ENCODE measurements around the gene PROSER3.
A peak's percentile ranks its signal among the peaks of the same experiment; 100 is the strongest.

The PROSER3 gene

DNA sequence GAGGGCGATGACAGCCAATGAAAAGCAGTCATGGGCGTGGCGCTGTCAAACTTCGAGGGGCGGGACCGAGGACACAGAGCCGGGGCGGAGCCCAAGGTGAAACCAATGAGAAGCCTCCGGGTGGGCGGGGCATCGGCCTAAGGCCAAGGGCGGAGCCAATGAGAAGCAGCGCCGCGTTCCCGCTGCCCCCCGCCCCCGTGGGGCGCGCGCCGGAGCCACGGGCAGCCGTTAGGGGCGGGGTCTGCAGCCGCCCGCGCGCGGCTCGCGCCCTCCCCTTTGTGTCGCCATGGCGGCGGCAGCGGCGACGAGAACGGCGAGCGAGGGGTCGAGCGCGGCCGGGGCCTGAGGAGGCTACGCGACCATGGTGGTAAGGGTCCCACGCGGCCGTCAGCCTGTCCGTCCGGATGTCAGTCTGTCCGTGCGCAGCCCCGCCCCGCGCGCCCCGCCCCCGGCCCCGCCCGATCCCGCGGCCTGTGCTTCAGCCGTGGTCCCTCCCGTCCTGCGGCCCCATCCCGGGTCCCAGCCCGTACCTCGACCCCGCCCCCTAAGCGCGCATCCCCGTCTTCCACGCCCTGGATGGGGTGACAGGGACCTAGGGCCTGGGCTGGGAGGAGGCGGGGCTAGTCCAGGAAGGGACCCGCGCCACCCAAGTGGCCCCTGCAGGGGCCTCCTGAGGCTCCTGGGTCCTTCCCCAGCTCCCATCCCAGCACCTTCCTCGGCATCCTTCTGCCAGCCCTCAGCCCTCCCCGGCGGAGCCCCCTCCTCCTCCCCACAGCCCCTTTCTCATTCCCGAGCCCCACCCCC, 17.5 kb downstream of the PROSER3 start, which contains the start of gene ARHGAP33:
Gene ARHGAP33, plus strand, starts transcription at position 267 of the 804 bp plus-strand sequence. Its CDS starts 95 bp downstream, at position 362.
- peak; percentile 98 to 100 (median 99) for DNase-seq (ENCODE audit: low read depth in 3 of 3)

DNA sequence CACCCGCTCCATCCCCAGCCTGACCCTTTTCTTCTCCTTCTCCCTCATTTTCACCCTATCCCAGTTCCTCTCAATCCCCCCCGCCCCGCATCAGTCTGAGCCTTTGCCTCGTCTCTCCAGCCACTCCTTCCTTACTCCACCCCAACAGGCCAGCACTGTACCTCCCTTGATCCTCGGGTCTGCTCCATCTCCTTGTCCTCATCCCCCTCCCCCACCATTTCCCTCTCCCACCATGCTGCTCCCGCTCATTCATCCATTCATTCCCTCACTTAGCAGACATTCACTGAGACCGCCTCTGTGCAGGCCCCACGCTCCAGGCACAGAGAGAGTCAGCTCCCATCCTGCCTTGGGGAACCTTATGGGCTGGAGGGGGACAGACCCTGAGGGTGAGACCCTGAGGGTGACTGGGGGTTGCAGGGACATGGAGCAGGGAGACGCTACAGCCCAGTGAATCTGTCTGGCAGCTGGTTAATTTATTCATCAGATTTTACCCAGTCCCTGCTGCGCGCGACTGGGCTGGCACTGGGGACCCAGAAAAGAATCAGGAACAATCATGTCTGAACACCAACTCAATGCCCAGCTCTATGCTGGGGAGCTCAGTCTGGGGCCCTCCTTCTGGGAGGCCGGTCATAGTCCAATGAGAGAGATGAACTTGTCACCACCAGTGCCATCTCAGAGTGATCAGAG, 18.3 kb downstream of the PROSER3 start:
- DNase-seq (ENCODE audit: low read depth in 3 of 3) = no peak

DNA sequence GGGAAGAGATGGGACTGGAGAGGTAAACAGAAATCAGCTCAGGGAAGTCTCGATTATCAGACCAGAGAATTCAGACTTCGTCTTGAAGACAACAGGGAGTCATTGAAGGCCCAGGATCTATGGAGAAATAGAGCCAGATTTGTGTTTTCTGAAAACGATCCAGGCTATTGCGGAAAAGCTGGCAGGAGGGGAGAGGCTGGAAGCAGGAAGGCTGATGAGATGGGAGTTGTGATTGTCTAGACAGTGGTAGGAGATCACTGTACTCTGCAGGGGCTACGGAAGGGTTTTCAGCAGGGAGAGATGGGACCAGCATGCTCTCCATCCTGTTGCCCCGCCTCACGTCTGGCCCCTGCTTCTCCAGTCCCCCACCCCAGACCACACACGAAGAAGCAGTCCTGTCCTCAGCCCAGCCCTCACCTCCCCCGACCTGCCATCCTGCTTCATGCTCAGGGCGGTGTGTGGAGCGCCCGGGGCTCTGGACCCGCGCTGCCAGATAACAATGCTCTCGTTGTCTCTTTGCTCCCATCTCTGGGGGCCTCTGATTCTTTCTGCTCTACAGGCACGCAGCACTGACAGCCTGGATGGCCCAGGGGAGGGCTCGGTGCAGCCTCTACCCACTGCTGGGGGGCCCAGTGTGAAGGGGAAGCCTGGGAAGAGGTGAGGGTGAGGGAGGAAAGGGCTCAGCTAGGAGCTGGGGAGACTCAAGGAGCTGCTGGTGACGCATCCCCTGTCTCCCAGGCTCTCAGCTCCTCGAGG, 19.3 kb downstream of the PROSER3 start:
- DNase-seq (ENCODE audit: low read depth in 3 of 3) = no peak

DNA sequence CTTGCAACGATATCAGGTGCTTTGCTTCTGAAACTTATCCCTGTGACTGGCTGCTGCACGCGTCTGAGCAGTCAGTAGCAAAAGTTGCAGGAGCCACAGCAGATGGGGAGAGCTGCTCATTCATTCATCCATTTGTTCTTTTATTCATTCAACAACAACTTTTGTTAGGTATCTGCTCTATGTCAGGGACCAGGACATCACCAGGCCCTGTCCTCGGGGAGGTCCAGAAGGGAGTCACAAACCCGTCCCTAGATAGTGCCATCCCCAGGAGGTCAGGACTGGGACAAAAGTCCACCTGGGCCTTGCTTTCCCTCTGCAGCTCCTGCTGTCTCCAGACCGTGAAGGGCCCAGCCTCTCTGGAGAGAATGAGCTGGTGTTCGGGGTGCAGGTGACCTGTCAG, 20.0 kb downstream of the PROSER3 start:
- no peak for DNase-seq (ENCODE audit: low read depth in 3 of 3)

DNA sequence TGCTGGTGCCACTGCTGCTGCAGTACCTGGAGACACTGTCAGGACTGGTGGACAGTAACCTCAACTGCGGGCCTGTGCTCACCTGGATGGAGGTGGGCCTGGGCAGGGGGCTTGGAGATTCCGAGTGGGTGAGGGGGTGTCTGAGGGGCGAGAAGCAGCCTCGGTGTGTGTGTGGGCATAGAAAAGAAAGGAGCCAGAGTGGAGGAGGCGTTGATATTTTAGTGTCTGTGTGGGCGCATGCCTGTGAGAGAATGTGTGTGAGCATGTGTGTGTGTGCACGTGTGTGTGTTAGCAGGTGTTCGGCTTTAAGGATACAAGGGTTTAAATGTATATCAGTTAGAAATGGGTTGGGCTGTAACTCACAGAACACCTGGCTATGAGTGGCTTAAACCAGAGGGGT, 21.1 kb downstream of the PROSER3 start:
- DNase-seq (ENCODE audit: low read depth in 3 of 3) = no peak

GRCh38 chr19:35780058-35780457, 22.1 kb downstream of the PROSER3 start:
- DNase-seq (ENCODE audit: low read depth in 3 of 3) = no peak

DNA sequence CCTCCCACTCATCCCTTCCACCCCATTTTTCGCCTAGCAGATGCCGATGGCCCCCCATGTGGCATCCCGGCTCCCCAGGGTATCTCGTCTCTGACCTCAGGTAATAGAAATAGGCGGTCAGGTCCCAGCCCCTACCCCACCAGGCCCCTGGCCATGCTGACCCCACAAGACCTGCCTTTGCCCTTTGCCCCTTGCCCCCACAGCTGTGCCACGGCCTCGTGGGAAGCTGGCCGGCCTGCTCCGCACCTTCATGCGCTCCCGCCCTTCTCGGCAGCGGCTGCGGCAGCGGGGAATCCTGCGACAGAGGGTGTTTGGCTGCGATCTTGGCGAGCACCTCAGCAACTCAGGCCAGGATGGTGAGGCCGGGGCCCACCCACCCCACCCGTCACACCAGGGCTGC, 22.7 kb downstream of the PROSER3 start:
- DNase-seq (ENCODE audit: low read depth in 3 of 3) = no peak

DNA sequence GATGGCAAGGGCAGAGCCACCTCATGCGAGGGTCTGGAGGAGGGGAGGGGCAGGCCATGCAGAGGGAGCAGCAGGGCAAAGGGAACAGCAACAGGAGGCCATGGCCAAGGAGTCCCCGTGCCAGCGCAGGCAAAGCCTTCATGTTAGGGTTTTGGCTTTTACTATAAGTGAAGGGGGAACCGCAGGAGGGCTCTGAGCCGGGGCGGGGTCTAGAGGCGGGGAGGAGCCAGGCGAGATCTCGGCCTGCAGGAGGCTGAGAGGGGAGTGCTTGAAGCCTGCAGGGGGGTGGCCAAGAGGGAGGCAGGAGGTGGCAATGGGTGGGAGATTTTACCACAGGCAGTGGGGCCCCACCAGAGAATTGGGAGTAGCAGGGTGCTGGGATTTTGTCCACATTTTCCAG, 23.7 kb downstream of the PROSER3 start:
- no peak for DNase-seq (ENCODE audit: low read depth in 3 of 3)

- no peak for DNase-seq (ENCODE audit: low read depth in 3 of 3)
Observed at GRCh38 chr19:35782589-35782988, 24.6 kb downstream of the PROSER3 start.

- no peak for DNase-seq (ENCODE audit: low read depth in 3 of 3)
Observed at GRCh38 chr19:35783469-35784434, 25.8 kb downstream of the PROSER3 start.

- no peak for DNase-seq (ENCODE audit: low read depth in 3 of 3)
Observed at GRCh38 chr19:35784503-35785338, 26.7 kb downstream of the PROSER3 start.

DNA sequence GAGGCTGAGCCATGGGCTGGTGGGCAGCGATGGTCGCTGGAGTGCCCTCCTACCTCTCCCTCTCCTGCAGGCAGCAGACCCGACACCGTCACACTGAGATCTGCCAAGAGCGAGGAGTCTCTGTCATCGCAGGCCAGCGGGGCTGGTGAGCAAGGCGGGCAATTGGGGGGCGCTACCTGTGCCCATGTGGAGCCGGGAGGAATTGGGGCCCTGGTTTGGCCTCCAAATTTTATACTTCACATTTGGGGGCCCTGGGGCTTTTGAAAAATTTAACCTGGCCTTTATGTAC, 27.3 kb downstream of the PROSER3 start:
- DNase-seq (ENCODE audit: low read depth in 3 of 3) = no peak

GRCh38 chr19:35786299-35787160, 28.6 kb downstream of the PROSER3 start:
- no peak for DNase-seq (ENCODE audit: low read depth in 3 of 3)

DNA sequence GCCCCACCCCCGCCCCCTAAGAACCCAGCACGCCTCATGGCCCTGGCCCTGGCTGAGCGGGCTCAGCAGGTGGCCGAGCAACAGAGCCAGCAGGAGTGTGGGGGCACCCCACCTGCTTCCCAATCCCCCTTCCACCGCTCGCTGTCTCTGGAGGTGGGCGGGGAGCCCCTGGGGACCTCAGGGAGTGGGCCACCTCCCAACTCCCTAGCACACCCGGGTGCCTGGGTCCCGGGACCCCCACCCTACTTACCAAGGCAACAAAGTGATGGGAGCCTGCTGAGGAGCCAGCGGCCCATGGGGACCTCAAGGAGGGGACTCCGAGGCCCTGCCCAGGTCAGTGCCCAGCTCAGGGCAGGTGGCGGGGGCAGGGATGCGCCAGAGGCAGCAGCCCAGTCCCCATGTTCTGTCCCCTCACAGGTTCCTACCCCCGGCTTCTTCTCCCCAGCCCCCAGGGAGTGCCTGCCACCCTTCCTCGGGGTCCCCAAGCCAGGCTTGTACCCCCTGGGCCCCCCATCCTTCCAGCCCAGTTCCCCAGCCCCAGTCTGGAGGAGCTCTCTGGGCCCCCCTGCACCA, 29.3 kb downstream of the PROSER3 start:
- DNase-seq (ENCODE audit: low read depth in 3 of 3) = no peak

- no peak for DNase-seq (ENCODE audit: low read depth in 3 of 3)
Observed at GRCh38 chr19:35788205-35788960, 30.4 kb downstream of the PROSER3 start.

- no peak for DNase-seq (ENCODE audit: low read depth in 3 of 3)
Observed at GRCh38 chr19:35789195-35789977, 31.4 kb downstream of the PROSER3 start.
